ENCODE data around the gene LUC7L2. TPM values are rescaled to one million over a fixed set of nuclear protein-coding genes. Genes with fewer than 3 reads are reported as not detected.

The LUC7L2 gene
- total RNA-seq, 6 donors from 2014 or later: 57.0 to 133 (median 91.8) TPM

- DNase-seq (no peak), ATAC-seq (ENCODE audit: low FRiP score in 2 of 2) (no peak)
- Histone ChIP-seq H3K9me3 (no peaks in the 10 kb centered on the region), H3K27ac (peak overlapping the region in 1 of 4 donors; percentile 0), H3K4me1 (peaks cover 0 to 3% (median 0%) of the 10 kb centered on the region in 4 donors), H3K27me3 (no peaks in the 10 kb centered on the region), H3K36me3 (peaks cover 5 to 79% (median 17%) of the 10 kb centered on the region in 4 donors), H3K4me3 (no peak overlapping the region)
- TF ChIP-seq POLR2A (IDR thresholded peaks at IDR 0.05): no peak
- TF ChIP-seq POLR2AphosphoS5 (IDR thresholded peaks at IDR 0.05): no peak
- no peak for TF ChIP-seq EP300 (IDR thresholded peaks at IDR 0.05)
- TF ChIP-seq CTCF (IDR thresholded peaks at IDR 0.05): no peak
- 89 to 91% methylated on average over 5 of the region's 5 CpGs for WGBS, 2 donors
These were observed 27.9 kb downstream of the LUC7L2 start for GRCh38 chr7:139387594-139387993.

- ATAC-seq (ENCODE audit: low FRiP score in 2 of 2) (no peak), DNase-seq (no peak)
- Histone ChIP-seq H3K27ac (no peak overlapping the region), H3K36me3 (peaks cover 5 to 78% (median 15%) of the 10 kb centered on the region in 4 donors), H3K4me3 (no peak overlapping the region), H3K27me3 (no peaks in the 10 kb centered on the region), H3K9me3 (no peaks in the 10 kb centered on the region), H3K4me1 (peaks cover 0 to 3% (median 0%) of the 10 kb centered on the region in 4 donors)
- WGBS, 2 donors: 87 to 88% methylated on average over 3 of the region's 3 CpGs
- no peak for TF ChIP-seq CTCF (IDR thresholded peaks at IDR 0.05)
- TF ChIP-seq POLR2A (IDR thresholded peaks at IDR 0.05): no peak
- TF ChIP-seq EP300 (IDR thresholded peaks at IDR 0.05): no peak
- TF ChIP-seq POLR2AphosphoS5 (IDR thresholded peaks at IDR 0.05): no peak
These were observed 29.4 kb downstream of the LUC7L2 start for GRCh38 chr7:139389091-139389490.

GRCh38 chr7:139389774-139390173, 30.1 kb downstream of the LUC7L2 start:
- no peak overlapping the region for H3K27ac ChIP-seq
- no peak overlapping the region for H3K4me3 ChIP-seq
- peaks cover 0 to 3% (median 0%) of the 10 kb centered on the region in 4 donors for H3K4me1 ChIP-seq
- TF ChIP-seq EP300 (IDR thresholded peaks at IDR 0.05) (no peak), CTCF (IDR thresholded peaks at IDR 0.05) (no peak), POLR2AphosphoS5 (IDR thresholded peaks at IDR 0.05) (no peak), POLR2A (IDR thresholded peaks at IDR 0.05) (no peak)
- no peaks in the 10 kb centered on the region for H3K27me3 ChIP-seq
- ATAC-seq (ENCODE audit: low FRiP score in 2 of 2) (no peak), DNase-seq (no peak)
- H3K9me3 ChIP-seq: no peaks in the 10 kb centered on the region
- peaks cover 1 to 75% (median 15%) of the 10 kb centered on the region in 4 donors for H3K36me3 ChIP-seq
- WGBS, 2 donors: 96 to 100% methylated on average over 2 of the region's 2 CpGs

GRCh38 chr7:139393621-139394211, 34.0 kb downstream of the LUC7L2 start:
- Histone ChIP-seq H3K36me3 (peaks cover 0 to 52% (median 11%) of the 10 kb centered on the region in 4 donors), H3K27me3 (no peaks in the 10 kb centered on the region), H3K9me3 (no peaks in the 10 kb centered on the region), H3K4me3 (no peak overlapping the region), H3K4me1 (no peaks in the 10 kb centered on the region), H3K27ac (no peak overlapping the region)
- TF ChIP-seq POLR2AphosphoS5 (IDR thresholded peaks at IDR 0.05): no peak
- no peak for TF ChIP-seq CTCF (IDR thresholded peaks at IDR 0.05)
- no peak for TF ChIP-seq EP300 (IDR thresholded peaks at IDR 0.05)
- no peak for TF ChIP-seq POLR2A (IDR thresholded peaks at IDR 0.05)
- ATAC-seq (ENCODE audit: low FRiP score in 2 of 2): no peak
- DNase-seq: no peak
- WGBS, 2 donors: 100% methylated on average over 1 of the region's 1 CpG

GRCh38 chr7:139394540-139394939, 34.8 kb downstream of the LUC7L2 start:
- no peaks in the 10 kb centered on the region for H3K4me1 ChIP-seq
- H3K36me3 ChIP-seq: peaks cover 0 to 55% (median 11%) of the 10 kb centered on the region in 4 donors
- WGBS, 2 donors: 74 to 87% methylated on average over 3 of the region's 3 CpGs
- ATAC-seq (ENCODE audit: low FRiP score in 2 of 2) (no peak), DNase-seq (no peak)
- no peaks in the 10 kb centered on the region for H3K9me3 ChIP-seq
- H3K4me3 ChIP-seq: no peak overlapping the region
- no peaks in the 10 kb centered on the region for H3K27me3 ChIP-seq
- H3K27ac ChIP-seq: no peak overlapping the region
- TF ChIP-seq EP300 (IDR thresholded peaks at IDR 0.05): no peak
- no peak for TF ChIP-seq POLR2AphosphoS5 (IDR thresholded peaks at IDR 0.05)
- TF ChIP-seq POLR2A (IDR thresholded peaks at IDR 0.05): no peak
- TF ChIP-seq CTCF (IDR thresholded peaks at IDR 0.05): no peak
